Endothelial cell of umbilical vein (primary cell): ENCODE measurements around the gene LAMB4. TPM values are rescaled to one million over a fixed set of nuclear protein-coding genes. Genes with fewer than 3 reads are reported as not detected.

Experiments used
- BruUV-seq: library from RNA; stranded (reverse); fragments of 400-500 nt; replicated peaks from 2 replicates; lab custom pipeline; 2021; lab: Mats Ljungman, UMichigan
- CTCF ChIA-PET: fragments of 300-600, 350-600 bp; sonication (Branson Sonifier 250); formaldehyde crosslinking; loops from one replicate; lab custom pipeline; 2021; ENCODE audit warnings: antibody characterized with exemption, inconsistent platforms; lab: Charles Lee
- POLR2A ChIA-PET: fragments of 300-600, 350-600 bp; sonication (Branson Sonifier 250); formaldehyde crosslinking; loops from one replicate; lab custom pipeline; 2021; ENCODE audit warnings: antibody characterized with exemption, inconsistent platforms; lab: Charles Lee
- DNase-seq: peaks from one replicate; pipeline ENCODE4 v3.0.0-alpha.2; 2011; ENCODE audit warnings: low read depth, low spot score
- FAIRE-seq: peaks from 2 replicates; lab custom pipeline; 2011; peaks lifted over from hg19 to GRCh38; lab: Jason Lieb, UNC
- H2AFZ ChIP-seq: 2 replicates; pipeline ENCODE4 v1.6.0; 2012; ENCODE audit warnings: low read depth, low read length, control low read depth, inconsistent platforms
- H3K27ac ChIP-seq: 2 replicates; pipeline ENCODE4 v1.5.1; 2011; ENCODE audit warnings: low read depth, mild to moderate bottlenecking, control low read depth, low read length, moderate library complexity; ENCODE audit not compliant: insufficient read depth
- H3K27me3 ChIP-seq, 2 experiments: 2 replicates each; pipeline versions ENCODE4 v1.6.0 to v1.6.1; 2011; ENCODE audit warnings: low read length in 2 of 2, mixed read lengths in 1 of 2; ENCODE audit not compliant: control insufficient read depth in 2 of 2, insufficient read depth in 2 of 2
- H3K36me3 ChIP-seq, 2 experiments: 2 replicates in 1 of 2; 3 replicates in 1 of 2; pipeline ENCODE4 v1.5.1; 2011; ENCODE audit warnings: low read length in 2 of 2, mild to moderate bottlenecking in 1 of 2, moderate library complexity in 1 of 2; ENCODE audit not compliant: control insufficient read depth in 2 of 2, insufficient read depth in 2 of 2; ENCODE audit errors: extremely low read depth in 1 of 2
- H3K4me1 ChIP-seq: 3 replicates; pipeline ENCODE4 v1.5.1; 2011; ENCODE audit warnings: mild to moderate bottlenecking, low read length; ENCODE audit not compliant: control insufficient read depth, insufficient read depth; ENCODE audit errors: extremely low read depth
- H3K4me2 ChIP-seq: 2 replicates; pipeline ENCODE4 v1.6.1; 2011; ENCODE audit warnings: low read length, control low read depth, mixed read lengths; ENCODE audit not compliant: insufficient read depth
- H3K4me3 ChIP-seq, 3 experiments: fragments of 200-600 bp in 1 of 3; sonication (generic), shearing (Covaris generic) in 1 of 3; replicated peaks in 1 of 3; 2 replicates each; pipeline ENCODE4 v1.5.1; 2011 to 2016; ENCODE audit warnings: control low read depth in 3 of 3, low read length in 3 of 3, mild to moderate bottlenecking in 2 of 3, inconsistent platforms in 1 of 3, low read depth in 1 of 3, moderate library complexity in 1 of 3; ENCODE audit not compliant: insufficient read depth in 1 of 3
- H3K79me2 ChIP-seq: 2 replicates; pipeline ENCODE4 v1.6.0; 2012; ENCODE audit warnings: low read length, inconsistent platforms; ENCODE audit not compliant: control insufficient read depth, insufficient read depth
- H3K9ac ChIP-seq: replicated peaks from 2 replicates; pipeline ENCODE3; 2011; ENCODE audit warnings: low read length, control low read depth; ENCODE audit not compliant: insufficient read depth; ENCODE audit errors: extremely low read depth
- H3K9me1 ChIP-seq: replicated peaks from 3 replicates; pipeline ENCODE4 v1.6.0; 2011; ENCODE audit warnings: mild to moderate bottlenecking, low read length; ENCODE audit not compliant: control insufficient read depth, insufficient read depth; ENCODE audit errors: extremely low read depth
- H3K9me3 ChIP-seq: replicated peaks from 2 replicates; pipeline ENCODE4 v1.5.1; 2012; ENCODE audit warnings: low read length, inconsistent platforms; ENCODE audit not compliant: control insufficient read depth, insufficient read depth
- H4K20me1 ChIP-seq: replicated peaks from 2 replicates; pipeline ENCODE3; 2011; ENCODE audit warnings: mild to moderate bottlenecking, low read length; ENCODE audit not compliant: control insufficient read depth, insufficient read depth; ENCODE audit errors: extremely low read depth
- CTCF ChIP-seq, 2 donors: IDR thresholded peaks; 1 replicate in 1 of 2; 2 replicates in 1 of 2; pipeline ENCODE4 v1.5.1; 2011; ENCODE audit warnings: low read length in 2 of 2, mild to moderate bottlenecking in 2 of 2, moderate library complexity in 2 of 2, control low read depth in 1 of 2, inconsistent platforms in 1 of 2, low read depth in 1 of 2; ENCODE audit not compliant: insufficient read depth in 1 of 2; ENCODE audit errors: extremely low read depth in 1 of 2
- EZH2 ChIP-seq: IDR thresholded peaks from 2 replicates; pipeline ENCODE4 v1.6.1; 2012; ENCODE audit warnings: borderline replicate concordance, low read depth, mild to moderate bottlenecking, moderate library complexity, low read length, inconsistent platforms; ENCODE audit not compliant: severe bottlenecking
- FOS ChIP-seq: IDR thresholded peaks from 2 replicates; pipeline ENCODE4 v1.6.1; 2011; ENCODE audit warnings: mild to moderate bottlenecking, low read length, moderate library complexity, borderline replicate concordance; ENCODE audit not compliant: insufficient read depth
- GATA2 ChIP-seq: IDR thresholded peaks from 2 replicates; pipeline ENCODE4 v1.7.0; 2011; ENCODE audit warnings: low read depth, mild to moderate bottlenecking, moderate library complexity, mixed read lengths, low read length; ENCODE audit not compliant: insufficient read length, insufficient read depth
- JUN ChIP-seq: IDR thresholded peaks from 2 replicates; pipeline ENCODE4 v1.6.1; 2011; ENCODE audit warnings: borderline replicate concordance, low read depth; ENCODE audit not compliant: insufficient read length, insufficient read depth
- MAX ChIP-seq: IDR thresholded peaks from 2 replicates; pipeline ENCODE4 v1.6.1; 2011; ENCODE audit not compliant: insufficient read depth, insufficient read length
- MYC ChIP-seq: IDR thresholded peaks from one replicate; pipeline ENCODE4 v1.6.1; 2011; ENCODE audit warnings: mild to moderate bottlenecking, low read depth, low read length
- POLR2A ChIP-seq: IDR thresholded peaks from 2 replicates; pipeline ENCODE4 v1.6.1; 2012; ENCODE audit warnings: low read depth, mild to moderate bottlenecking, control low read depth, low read length
- POLR2AphosphoS5 ChIP-seq: IDR thresholded peaks from 2 replicates; pipeline ENCODE4 v1.6.1; 2012; ENCODE audit warnings: low read depth, mild to moderate bottlenecking, control low read depth, low read length, moderate library complexity; ENCODE audit not compliant: insufficient read depth
- dilution Hi-C: fragments of 300-500 bp; cut with MboI; formaldehyde crosslinking; loops from one replicate; pipeline ENCODE4 v1.15.0; 2019; ENCODE audit warnings: low sequenced_read_pairs; ENCODE audit not compliant: extremely low pct_ligation_motif_present
- intact Hi-C: fragments of 100-400 bp; cut with micrococcal nuclease; formaldehyde crosslinking; loops from one replicate; pipeline ENCODE4 v1.10.0; 2022
- polyA plus RNA-seq, 4 experiments: library from polyadenylated mRNA; depleted of rRNA in 3 of 4; stranded (reverse) in 3 of 4; unstranded in 1 of 4; fragments of >200 nt; gene quantifications; 2 replicates each; pipeline versions ENCODE4 v1.2.1 to v1.2.3, GENCODE V29; 2011 to 2012; ENCODE audit warnings: missing spikeins in 1 of 4
- total RNA-seq: library from RNA; stranded (reverse); gene quantifications from 2 replicates; pipeline ENCODE4 v1.2.3, GENCODE V29; 2021

The LAMB4 gene
- total and polyA plus RNA-seq, 2 donors (not counting 3 experiments of a cell fraction or from before 2014, with no cell fraction given) = 0.15 to 0.20 TPM

GRCh38 chr7:107993891-107994291 is 136.3 kb downstream of the LAMB4 start:
- intact Hi-C loops (loop anchor here (10.0 kb wide), 1 partner anchor 249 kb away; the partner anchor contains the start of gene CBLL1), dilution Hi-C loops (no loop called here)
- Histone ChIP-seq H3K4me3 (no peak overlapping the region), H3K27me3 (no peaks in the 10 kb centered on the region), H3K4me1 (peaks cover 63% of the 10 kb centered on the region), H3K79me2 (peaks cover 65% of the 10 kb centered on the region), H3K36me3 (peaks cover 24 to 55% of the 10 kb centered on the region in 2 experiments), H3K9me3 (no peaks in the 10 kb centered on the region), H3K27ac (peak overlapping the region; percentile 99), H4K20me1 (peaks cover 2% of the 10 kb centered on the region), H2AFZ (no peak overlapping the region), H3K4me2 (peak overlapping the region; percentile 73), H3K9ac (no peak overlapping the region), H3K9me1 (no peaks in the 10 kb centered on the region)
- FAIRE-seq (no peak), DNase-seq (no peak)
- BruUV-seq = no TSS peak
- POLR2A ChIA-PET = no interaction called here
- CTCF ChIA-PET = interaction anchor here (13.4 kb wide), 1 partner anchor 23 kb away, joined by 284 read pairs; no protein-coding TSS in a partner anchor
- TF ChIP-seq MAX (no peak), GATA2 (no peak), EZH2 (no peak), MYC (no peak), CTCF (IDR thresholded peaks at IDR 0.05; ENCODE audit: extremely low read depth in 1 of 2, insufficient read depth in 1 of 2, low read depth in 1 of 2, low read length in 2 of 2) (no peak), FOS (no peak), JUN (no peak), POLR2A (no peak), POLR2AphosphoS5 (no peak)
